NCI-H69 (cell line): ENCODE results near the gene TUBB8B.
A peak's percentile ranks its signal among the peaks of the same experiment; 100 is the strongest.
"Not testable (repeated sequence)": the region's sequence is repeated elsewhere in the genome, so short reads cannot be mapped to it uniquely, and the experiment has no call there.

Experiments
- DNase-seq: peaks from one replicate; lab custom pipeline; 2025; lab: John Stamatoyannopoulos, UW

Gene TUBB8B

GRCh38 chr18:49176-49665 is at the start of gene TUBB8B:
TUBB8B (minus strand) TSS chr18:49615; CDS start chr18:49557, 58 bp downstream.
- DNase-seq = not testable (repeated sequence)

DNA sequence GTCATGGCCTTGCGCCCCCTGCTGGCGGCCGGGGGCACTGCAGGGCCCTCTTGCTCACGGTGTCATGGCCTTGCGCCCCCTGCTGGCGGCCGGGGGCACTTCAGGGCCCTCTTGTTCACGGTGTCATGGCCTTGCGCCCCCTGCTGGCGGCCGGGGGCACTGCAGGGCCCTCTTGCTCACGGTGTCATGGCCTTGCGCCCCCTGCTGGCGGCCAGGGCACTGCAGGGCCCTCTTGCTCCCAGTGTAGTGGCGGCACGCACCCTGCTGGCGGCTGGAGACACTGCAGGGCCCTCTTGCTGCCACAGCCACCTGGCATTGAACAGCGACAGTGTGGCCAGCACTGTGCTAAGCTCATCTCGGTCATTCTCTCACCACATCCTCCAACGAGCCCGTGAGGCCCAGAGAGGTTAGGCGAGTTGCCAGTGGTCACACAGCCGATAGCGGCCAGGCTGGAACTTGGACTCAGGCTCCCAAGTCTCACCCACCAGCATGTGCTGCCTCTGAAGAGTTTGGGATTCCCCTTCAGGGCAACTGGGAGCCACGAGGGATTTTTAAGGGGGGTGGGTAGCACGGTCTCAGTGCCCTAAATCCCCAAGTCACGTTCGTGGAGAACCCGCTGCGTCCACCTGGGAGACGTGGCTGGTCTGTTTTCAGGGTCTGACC is 48.0 kb upstream of the TUBB8B start:
- DNase-seq = not testable (repeated sequence)

DNA sequence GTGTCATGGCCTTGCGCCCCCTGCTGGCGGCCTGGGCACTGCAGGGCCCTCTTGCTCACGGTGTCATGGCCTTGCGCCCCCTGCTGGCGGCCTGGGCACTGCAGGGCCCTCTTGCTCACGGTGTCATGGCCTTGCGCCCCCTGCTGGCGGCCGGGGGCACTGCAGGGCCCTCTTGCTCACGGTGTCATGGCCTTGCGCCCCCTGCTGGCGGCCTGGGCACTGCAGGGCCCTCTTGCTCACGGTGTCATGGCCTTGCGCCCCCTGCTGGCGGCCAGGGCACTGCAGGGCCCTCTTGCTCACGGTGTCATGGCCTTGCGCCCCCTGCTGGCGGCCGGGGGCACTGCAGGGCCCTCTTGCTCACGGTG is 47.3 kb upstream of the TUBB8B start:
- DNase-seq = not testable (repeated sequence)

- peak; percentile 13 for DNase-seq
Measured at GRCh38 chr18:96101-96766, 46.8 kb upstream of the TUBB8B start.

DNA sequence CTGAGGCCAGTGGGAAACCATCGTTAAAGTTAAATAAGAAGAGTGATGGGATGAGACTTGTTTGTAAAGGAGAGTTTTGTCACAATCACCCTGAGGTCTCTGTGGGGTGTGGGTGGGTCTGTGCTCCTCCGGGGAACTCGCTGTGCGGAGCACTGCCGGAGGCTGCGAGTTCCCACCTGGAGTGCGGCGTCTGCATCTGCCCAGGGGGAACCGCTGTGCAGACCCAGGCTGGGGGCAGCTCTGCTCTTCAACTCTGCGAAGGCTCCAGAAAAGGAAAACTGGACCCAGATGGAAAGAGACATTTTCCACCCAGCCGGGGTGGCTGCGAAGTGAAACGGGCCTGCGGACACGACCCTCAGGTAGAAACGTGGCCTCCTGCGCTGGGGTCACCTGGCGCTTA is 46.2 kb upstream of the TUBB8B start:
- DNase-seq = not testable (repeated sequence)

DNA sequence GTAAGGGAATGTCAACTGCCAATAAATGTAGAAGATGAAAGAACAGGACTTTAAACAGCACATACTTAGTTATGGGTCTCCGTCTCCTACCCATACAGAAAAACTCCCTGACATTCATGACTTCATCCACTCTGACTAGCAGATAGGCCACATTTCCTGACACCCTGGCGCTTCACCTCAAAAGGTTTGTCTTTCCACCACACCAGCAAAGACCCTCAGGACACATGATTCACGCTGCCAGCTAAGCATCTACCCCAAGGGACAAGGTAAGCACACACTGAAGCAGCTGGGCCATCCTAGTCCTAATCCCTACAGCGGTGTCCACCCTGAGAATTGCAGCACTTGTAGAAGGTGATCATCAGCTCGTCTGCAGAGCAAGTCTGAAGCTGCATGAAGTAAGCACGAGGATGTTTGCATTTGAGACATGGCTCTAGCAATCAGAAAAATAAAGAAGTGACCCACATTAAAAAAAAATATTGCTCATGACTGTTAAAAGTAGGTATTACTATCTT is 44.5 kb upstream of the TUBB8B start:
- DNase-seq = not testable (repeated sequence)

DNA sequence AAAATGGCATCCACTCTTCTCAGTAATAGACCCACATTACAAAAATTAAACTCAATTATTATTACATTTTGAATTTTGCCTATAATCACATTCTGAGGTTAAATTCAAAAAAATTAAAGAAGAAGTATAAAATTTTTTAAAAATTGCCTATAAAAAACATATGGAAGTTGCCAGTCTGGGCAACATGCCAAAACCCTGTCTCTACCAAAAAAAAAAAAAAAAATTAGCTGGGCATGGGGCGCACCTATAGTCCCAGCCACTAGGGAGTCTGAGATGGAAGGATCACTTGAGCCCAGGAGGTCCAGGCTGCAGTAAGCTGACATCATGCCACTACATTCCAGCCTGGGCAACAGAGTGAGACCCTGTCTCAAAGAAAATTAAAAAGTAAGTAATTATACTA is 42.1 kb upstream of the TUBB8B start:
- DNase-seq = not testable (repeated sequence)

- not testable (repeated sequence) for DNase-seq
Measured at GRCh38 chr18:90396-91193, 41.2 kb upstream of the TUBB8B start.

GRCh38 chr18:89124-89523 is 39.7 kb upstream of the TUBB8B start:
- not testable (repeated sequence) for DNase-seq

DNA sequence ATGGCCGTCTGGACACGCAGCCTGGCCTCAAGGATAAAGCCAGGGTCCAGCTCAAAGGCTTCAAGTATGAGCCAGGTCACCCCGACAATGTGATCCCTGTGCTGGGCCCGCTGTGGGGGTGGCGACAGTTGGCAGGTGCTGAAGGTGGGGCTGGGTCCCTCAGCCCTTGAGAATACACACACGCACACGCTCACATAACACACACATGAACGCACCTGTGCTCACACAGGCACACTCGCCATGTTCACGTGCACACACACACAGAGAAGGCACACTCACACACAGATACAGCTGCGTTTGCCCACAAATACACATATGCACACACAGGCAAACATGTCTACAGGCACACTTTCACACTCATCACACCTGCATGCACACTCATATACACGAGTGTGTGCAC is 35.4 kb upstream of the TUBB8B start:
- not testable (repeated sequence) for DNase-seq

GRCh38 chr18:82626-83209 is 33.3 kb upstream of the TUBB8B start:
- DNase-seq = not testable (repeated sequence)

DNA sequence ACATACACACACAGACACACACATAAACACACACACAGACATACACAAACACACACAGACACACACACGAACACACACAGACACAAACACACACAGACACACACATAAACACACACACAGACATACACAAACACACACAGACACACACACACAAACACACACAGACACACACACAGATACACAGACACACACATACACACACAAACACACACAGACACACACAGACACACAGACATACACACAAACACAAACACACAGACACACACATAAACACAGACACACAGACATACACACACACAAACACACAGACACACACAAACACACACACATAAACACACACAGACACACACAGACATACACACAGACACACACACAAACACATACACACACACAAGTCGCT is 31.5 kb upstream of the TUBB8B start:
- not testable (repeated sequence) for DNase-seq

- not testable (repeated sequence) for DNase-seq
Measured at GRCh38 chr18:80202-80601, 30.8 kb upstream of the TUBB8B start.

DNA sequence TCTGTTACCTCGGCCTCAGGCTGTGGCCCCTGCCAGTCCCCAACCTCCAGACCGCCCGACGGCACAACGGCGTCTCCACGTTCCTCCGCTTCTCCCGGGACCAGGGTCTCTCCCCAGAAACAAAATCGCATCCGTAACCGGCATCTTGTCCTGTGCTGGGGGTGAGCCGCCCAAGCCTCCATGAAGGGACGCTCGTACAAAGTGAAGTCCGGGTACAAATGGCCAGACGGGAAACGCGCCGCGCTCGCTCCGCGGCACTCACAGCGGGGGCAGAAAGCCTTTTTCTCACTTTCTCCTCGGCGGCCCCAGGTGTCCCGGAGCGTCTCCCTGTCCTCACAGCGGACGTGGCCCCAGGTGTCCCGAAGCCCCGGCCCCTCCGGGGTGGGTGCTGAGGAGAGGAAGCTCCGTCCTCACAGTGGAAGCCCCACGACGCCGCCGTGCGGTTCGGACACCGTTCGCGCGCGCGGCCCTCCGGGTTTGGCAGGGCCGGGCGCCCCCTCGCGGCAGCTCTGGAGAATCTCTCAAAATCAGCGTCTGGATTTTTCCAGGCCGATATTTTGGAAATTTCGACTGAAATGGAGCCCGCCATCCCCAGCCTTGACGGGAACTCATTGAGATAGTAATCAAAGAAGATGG is 26.2 kb upstream of the TUBB8B start:
- not testable (repeated sequence) for DNase-seq

DNA sequence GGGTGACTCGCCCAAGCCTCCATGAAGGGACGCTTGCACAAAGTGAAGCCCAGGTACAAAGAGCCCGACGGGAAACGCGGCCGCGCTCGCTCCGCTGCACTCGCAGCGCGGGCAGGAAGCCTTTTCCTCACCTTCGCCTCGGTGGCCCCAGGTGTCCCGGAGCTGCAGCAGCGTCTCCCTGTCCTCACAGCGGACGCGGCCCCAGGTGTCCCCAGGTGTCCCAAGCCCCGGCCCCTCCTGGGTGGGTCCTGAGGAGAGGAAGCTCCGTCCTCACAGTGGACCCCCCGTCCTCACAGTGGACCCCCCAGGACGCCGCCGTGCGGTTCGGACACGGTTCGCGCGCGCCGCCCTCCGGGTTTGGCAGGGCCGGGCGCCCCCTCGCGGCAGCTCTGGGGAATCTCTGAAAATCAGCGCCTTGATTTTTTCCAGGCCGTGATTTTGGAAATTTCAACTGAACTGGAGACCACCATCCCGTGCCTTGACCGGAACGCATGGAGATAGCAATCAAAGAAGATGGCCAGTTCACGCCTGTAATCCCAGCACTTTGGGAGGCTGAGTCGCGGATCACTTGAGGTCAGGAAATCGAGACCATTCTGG is 23.9 kb upstream of the TUBB8B start:
- not testable (repeated sequence) for DNase-seq

- not testable (repeated sequence) for DNase-seq
Measured at GRCh38 chr18:67701-68100, 18.3 kb upstream of the TUBB8B start.

GRCh38 chr18:64279-64678 is 14.9 kb upstream of the TUBB8B start:
- DNase-seq = not testable (repeated sequence)

GRCh38 chr18:63656-64055 is 14.2 kb upstream of the TUBB8B start:
- not testable (repeated sequence) for DNase-seq

- DNase-seq = not testable (repeated sequence)
Measured at GRCh38 chr18:54388-54787, 5.0 kb upstream of the TUBB8B start.

DNA sequence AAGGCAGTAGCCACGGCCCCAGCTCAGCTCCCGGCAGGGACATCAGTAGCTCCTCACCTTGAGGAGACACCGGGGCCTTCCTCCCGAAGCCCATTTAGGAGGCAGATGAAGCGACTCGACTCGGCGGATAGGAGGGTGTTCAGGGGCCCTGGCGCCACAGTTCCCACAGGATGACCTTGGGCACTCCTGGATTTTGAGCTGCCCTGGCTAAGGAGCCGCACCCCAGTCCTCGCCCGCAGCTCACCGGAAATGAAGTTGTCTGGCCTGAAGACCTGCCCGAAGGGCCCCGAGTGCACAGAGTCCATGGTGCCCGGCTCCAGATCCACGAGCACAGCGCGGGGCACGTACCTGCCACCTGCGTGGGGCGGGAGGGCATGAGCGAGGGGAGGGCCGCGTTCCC is 719 bp downstream of the TUBB8B start:
- DNase-seq = not testable (repeated sequence)

- not testable (repeated sequence) for DNase-seq
Measured at GRCh38 chr18:13177-13576, 36.2 kb downstream of the TUBB8B start.
